Endometrial microvascular endothelial cells (primary cell): ENCODE data around the gene GSE1. TPM values are rescaled to one million over a fixed set of nuclear protein-coding genes. Genes with fewer than 3 reads are reported as not detected.

ENCODE experiments used
- in situ Hi-C: cut with HindIII; loops from 2 replicates; pipeline ENCODE4 v1.10.0; 2017; ENCODE audit warnings: low sequenced_read_pairs, low pct_unique_long_range_greater_than_20kb; ENCODE audit errors: inconsistent ontology term
- total RNA-seq: library from RNA; depleted of rRNA; stranded (reverse); fragments of >200 nt; gene quantifications from one replicate; pipeline ENCODE4 v1.2.3, GENCODE V29; 2015; ENCODE audit errors: inconsistent ontology term

GSE1 gene
- total RNA-seq: 5.8 TPM

DNA sequence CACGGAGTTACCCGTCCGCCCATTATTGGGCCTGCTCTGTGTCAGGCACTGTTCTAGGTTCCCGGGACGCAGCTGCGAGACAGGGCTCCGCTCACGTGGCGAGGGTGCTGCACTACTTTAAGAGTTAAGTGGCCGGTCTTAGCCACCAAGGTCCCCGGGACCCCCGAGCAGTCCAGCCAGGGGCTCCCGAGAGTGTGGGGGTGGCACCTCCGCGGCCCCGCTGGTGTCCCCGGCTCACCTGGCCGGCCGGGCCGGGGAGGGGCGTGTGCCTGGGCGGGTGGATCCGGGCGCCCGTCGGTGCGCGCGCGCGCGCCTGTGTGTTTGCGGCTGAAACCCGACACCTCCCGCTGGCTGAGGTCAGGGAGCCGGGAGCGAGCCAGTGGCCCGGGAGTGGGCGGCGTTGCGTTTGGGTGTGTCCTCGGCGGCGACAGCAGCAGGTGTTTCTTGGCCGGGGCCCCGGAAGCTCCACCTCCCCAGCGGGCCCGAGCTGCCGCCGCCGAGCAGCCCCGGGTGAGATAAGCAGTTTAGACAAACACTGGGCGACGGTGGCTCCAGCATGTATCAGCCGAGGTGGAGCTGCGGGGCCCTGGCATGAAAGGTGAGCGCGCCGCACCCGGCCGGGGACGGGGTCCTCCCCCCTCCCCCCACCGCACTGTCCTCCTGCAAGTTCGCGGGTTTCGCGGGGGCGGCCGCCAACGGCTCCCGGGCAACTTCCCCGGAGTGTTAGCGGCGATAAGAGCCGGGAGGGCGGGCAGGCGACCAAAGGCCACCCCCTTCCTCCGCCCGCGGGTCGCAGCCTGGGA is at the start of gene GSE1:
GSE1 (plus strand) TSS at position 522 of the 803 bp plus-strand sequence; CDS start at position 592, 70 bp downstream.
- in situ Hi-C loops: no loop called here

GRCh38 chr16:85563515-85564276 is 49.4 kb upstream of the GSE1 start:
- in situ Hi-C loops: no loop called here

GRCh38 chr16:85564277-85565051 is 48.7 kb upstream of the GSE1 start:
- in situ Hi-C loops: no loop called here

DNA sequence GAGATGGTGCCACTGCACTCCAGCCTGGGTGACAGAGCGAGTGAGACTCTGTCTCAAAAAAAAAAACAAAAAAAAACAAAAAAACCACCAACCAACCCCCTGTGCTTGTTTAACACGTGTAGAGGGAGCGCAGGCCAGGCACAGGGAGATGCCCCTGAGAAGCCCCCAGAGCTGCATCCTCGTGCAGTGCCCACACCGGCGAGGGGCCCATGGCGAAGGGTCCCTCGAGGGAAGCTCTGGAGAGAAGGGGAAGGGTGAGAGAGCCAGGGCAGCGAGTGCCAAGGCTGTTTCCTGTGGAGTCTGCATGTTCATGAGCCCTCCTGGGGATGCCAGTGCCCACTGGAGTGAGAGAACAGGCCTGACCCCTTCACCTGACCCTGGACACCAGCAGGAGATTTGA is 47.8 kb upstream of the GSE1 start:
- in situ Hi-C loops: no loop called here

- in situ Hi-C loops: no loop called here
These were observed 47.2 kb upstream of the GSE1 start for GRCh38 chr16:85565801-85566526.

DNA sequence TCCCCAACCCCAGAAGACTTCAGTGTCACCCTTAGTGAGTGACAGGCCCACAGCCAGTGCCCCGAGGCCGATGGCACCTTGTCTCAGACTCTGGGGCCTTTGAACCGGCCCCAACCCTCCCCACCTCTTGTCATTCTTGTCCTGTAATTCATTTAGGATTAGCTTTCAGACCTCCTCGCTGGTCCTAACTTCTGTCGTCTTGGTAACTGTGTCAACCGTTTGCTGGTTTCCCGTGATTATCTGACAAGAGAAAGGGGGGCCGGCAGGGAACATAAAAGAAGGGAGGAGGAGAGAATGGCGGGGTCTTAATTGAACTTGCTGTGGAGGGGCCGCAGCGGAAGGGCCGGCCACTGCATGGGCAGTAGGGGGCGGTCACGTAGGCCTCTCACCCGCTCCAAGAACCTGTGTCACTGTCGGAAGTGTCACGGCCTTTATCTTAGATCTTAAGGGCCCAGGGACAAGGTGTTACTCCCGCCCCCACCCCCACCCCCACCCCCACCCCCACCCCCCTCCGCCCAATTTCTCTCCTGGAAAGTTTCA is 46.5 kb upstream of the GSE1 start:
- in situ Hi-C loops: no loop called here

- in situ Hi-C loops: no loop called here
These were observed 45.8 kb upstream of the GSE1 start for GRCh38 chr16:85567101-85567866.

DNA sequence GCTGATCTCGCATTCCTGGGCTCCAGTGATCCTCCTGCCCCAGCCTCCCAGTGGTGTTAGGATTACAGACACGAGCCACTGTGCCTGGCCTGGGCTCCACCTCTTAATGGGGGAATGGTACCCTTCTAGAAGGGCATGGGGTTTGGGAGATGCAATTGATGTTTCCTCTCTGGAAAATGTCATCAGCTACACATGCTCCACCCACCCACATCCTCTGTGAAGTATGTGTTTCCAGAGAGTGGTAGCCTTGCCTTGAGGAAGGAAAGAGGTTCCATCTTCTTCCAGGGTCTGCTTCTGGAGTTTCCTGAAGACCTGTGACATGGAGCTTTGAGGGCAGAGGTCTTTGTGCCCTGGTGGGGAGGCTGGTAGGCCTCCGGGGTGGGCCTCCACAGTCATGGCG is 45.2 kb upstream of the GSE1 start:
- in situ Hi-C loops: no loop called here

DNA sequence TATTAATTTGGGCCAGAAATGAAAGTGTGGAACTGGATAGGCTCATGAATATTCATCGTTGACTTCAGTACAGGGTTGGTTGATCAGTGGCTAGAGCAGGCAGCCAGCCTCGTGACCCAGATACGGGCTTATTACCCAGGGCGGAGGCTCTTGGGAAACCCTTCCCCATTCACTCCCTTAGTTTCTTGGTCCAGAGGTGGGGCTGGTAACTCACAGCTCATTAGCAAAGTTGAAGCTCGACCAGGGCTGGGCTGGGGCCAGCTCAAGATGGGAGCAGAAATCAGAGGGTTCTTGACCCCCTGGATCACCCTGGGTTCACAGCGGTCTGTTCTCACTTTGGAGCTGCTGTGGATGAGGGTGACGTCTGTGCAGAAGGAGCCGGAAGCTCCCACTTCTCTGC is 44.6 kb upstream of the GSE1 start:
- in situ Hi-C loops: no loop called here

DNA sequence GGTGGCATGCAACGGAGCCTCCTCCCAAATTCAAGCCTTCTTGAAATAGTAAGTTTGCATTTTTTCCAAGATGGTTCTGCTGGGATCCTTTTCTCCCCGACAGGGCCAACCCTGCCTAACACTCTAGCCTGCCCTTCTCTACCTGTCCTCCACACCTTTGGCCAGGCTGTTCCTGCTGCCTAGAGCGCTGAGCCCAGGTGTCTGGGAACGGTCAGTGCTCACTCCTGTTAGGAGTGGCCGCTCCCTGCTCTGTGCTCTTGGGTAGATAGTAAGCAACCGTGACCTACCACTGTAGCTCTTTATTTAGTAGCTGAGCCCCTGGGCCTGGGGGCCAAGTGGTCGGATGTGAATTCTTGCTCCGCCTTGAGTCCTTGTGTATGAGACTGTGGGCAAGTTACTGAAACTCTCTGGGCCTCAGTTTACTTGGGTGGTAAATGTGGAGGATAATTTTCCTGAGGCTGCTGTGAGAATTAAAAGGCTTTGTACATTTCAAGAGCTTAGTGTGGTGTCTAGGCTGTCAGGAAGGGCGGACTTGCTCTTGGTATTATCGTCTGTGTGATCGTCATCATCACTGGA is 44.0 kb upstream of the GSE1 start:
- in situ Hi-C loops: no loop called here

GRCh38 chr16:85569615-85570212 is 43.4 kb upstream of the GSE1 start:
- in situ Hi-C loops: no loop called here

GRCh38 chr16:85570213-85570734 is 42.8 kb upstream of the GSE1 start:
- in situ Hi-C loops: no loop called here

- in situ Hi-C loops: no loop called here
These were observed 42.2 kb upstream of the GSE1 start for GRCh38 chr16:85570735-85571562.

GRCh38 chr16:85571563-85571812 is 41.6 kb upstream of the GSE1 start:
- in situ Hi-C loops: no loop called here

GRCh38 chr16:85571813-85572619 is 41.1 kb upstream of the GSE1 start:
- in situ Hi-C loops: no loop called here
